T-helper 1 cell treated with Interleukin-12 subunit alpha and Interleukin-12 subunit beta and Interleukin-4 antibody, amounts not matched to agents 30 ng/mL and 1 ng/mL, for 36 hours (primary cell): ENCODE results near the gene BIVM. TPM values are rescaled to one million over a fixed set of nuclear protein-coding genes. Genes with fewer than 3 reads are reported as not detected.

Experiments
- intact Hi-C: fragments of 100-400 bp; cut with micrococcal nuclease; formaldehyde crosslinking; loops from one replicate; pipeline ENCODE4 v1.15.1; 2024
- total RNA-seq: library from RNA; stranded (reverse); gene quantifications from 2 replicates; pipeline ENCODE4 v1.2.3, GENCODE V29; 2022

The BIVM gene
- total RNA-seq, 1 donor from 2014 or later, result 38.7 TPM

GRCh38 chr13:102784483-102784882, 14.4 kb upstream of the BIVM start:
- intact Hi-C loops, result no loop called here

GRCh38 chr13:102788683-102789082, 10.2 kb upstream of the BIVM start:
- intact Hi-C loops, result no loop called here

GRCh38 chr13:102792396-102792795, 6.5 kb upstream of the BIVM start:
- intact Hi-C loops, result no loop called here

GRCh38 chr13:102793611-102794355, 5.1 kb upstream of the BIVM start:
- intact Hi-C loops, result no loop called here

- intact Hi-C loops, result loop anchor here (1.0 to 2.0 kb wide), 9 partner anchors 20 to 405 kb away; partner anchors contain the start of genes TEX30 and TPP2
Measured at GRCh38 chr13:102799426-102800144, 666 bp downstream of the BIVM start.

GRCh38 chr13:102800145-102801041, 1.5 kb downstream of the BIVM start:
- intact Hi-C loops, result loop anchor here (1.0 kb wide), 5 partner anchors 27 to 220 kb away; partner anchors contain the start of gene TEX30

GRCh38 chr13:102805680-102806079, 6.8 kb downstream of the BIVM start:
- intact Hi-C loops, result no loop called here

- intact Hi-C loops, result no loop called here
Measured at GRCh38 chr13:102807699-102808098, 8.8 kb downstream of the BIVM start.

- intact Hi-C loops, result loop anchor here (5.0 kb wide), 1 partner anchor 40 kb away; the partner anchor contains the start of gene TEX30
Measured at GRCh38 chr13:102812611-102813287, 13.8 kb downstream of the BIVM start.

- intact Hi-C loops, result loop anchor here (5.0 kb wide), 1 partner anchor 42 kb away; the partner anchor contains the start of gene TEX30
Measured at GRCh38 chr13:102814025-102814607, 15.2 kb downstream of the BIVM start.

GRCh38 chr13:102814793-102815192, 15.9 kb downstream of the BIVM start:
- intact Hi-C loops, result loop anchor here (1.0 to 5.0 kb wide), 2 partner anchors 9 to 42 kb away; partner anchors contain the start of gene TEX30

GRCh38 chr13:102815788-102816187, 16.9 kb downstream of the BIVM start:
- intact Hi-C loops, result loop anchor here (1.0 kb wide), 1 partner anchor 8 kb away; no protein-coding TSS in a partner anchor

GRCh38 chr13:102816708-102817107, 17.8 kb downstream of the BIVM start:
- intact Hi-C loops, result no loop called here

GRCh38 chr13:102817241-102817640, 18.3 kb downstream of the BIVM start:
- intact Hi-C loops, result no loop called here

- intact Hi-C loops, result no loop called here
Measured at GRCh38 chr13:102817907-102818306, 19.0 kb downstream of the BIVM start.

GRCh38 chr13:102825400-102825799, 26.5 kb downstream of the BIVM start:
- intact Hi-C loops, result no loop called here

GRCh38 chr13:102825921-102826706, 27.2 kb downstream of the BIVM start:
- intact Hi-C loops, result no loop called here

GRCh38 chr13:102830646-102831045, 31.7 kb downstream of the BIVM start:
- intact Hi-C loops, result no loop called here

- intact Hi-C loops, result no loop called here
Measured at GRCh38 chr13:102836471-102836870, 37.6 kb downstream of the BIVM start.
